Breast epithelium (tissue), 4 donors: ENCODE measurements around the gene ADAM33. TPM values are rescaled to one million over a fixed set of nuclear protein-coding genes. Genes with fewer than 3 reads are reported as not detected.

ENCODE experiments used
- DNase-seq, 2 donors: peaks; one replicate each; pipeline ENCODE4 v3.0.0-alpha.2; 2019; ENCODE audit warnings: low spot score in 2 of 2
- H3K27ac ChIP-seq, 2 donors: fragments of 200-600 bp; sonication (generic) in 1 of 2; one replicate each; pipeline ENCODE4 v1.5.1; 2016 to 2019; ENCODE audit warnings: mild to moderate bottlenecking in 1 of 2
- H3K27me3 ChIP-seq, 2 donors: fragments of 200-600 bp; sonication (generic) in 1 of 2; one replicate each; pipeline versions ENCODE4 v1.5.1 to v1.6.0; 2017 to 2019; ENCODE audit warnings: control low read depth in 1 of 2, mild to moderate bottlenecking in 1 of 2
- H3K36me3 ChIP-seq: fragments of 200-600 bp; one replicate; pipeline ENCODE4 v1.5.1; 2019
- H3K4me1 ChIP-seq, 2 donors: fragments of 200-600 bp; sonication (generic); one replicate each; pipeline ENCODE4 v1.5.1; 2016 to 2019; ENCODE audit warnings: control low read depth in 1 of 2
- H3K4me3 ChIP-seq, 3 donors: fragments of 200-600 bp; sonication (generic); 1 replicate in 2 of 3; 2 replicates in 1 of 3; pipeline ENCODE4 v1.5.1; 2016 to 2019; ENCODE audit warnings: mild to moderate bottlenecking in 3 of 3, moderate library complexity in 2 of 3
- H3K9me3 ChIP-seq, 2 donors: fragments of 200-600 bp; sonication (generic) in 1 of 2; one replicate each; pipeline ENCODE4 v1.5.1; 2016 to 2019; ENCODE audit warnings: control low read depth in 1 of 2
- POLR2A ChIP-seq: fragments of 450-650 bp; IDR thresholded peaks from one replicate; pipeline ENCODE4 v1.6.1; 2016; ENCODE audit warnings: antibody characterized with exemption, mild to moderate bottlenecking, moderate library complexity
- POLR2AphosphoS5 ChIP-seq, 3 donors: sonication (generic); formaldehyde crosslinking; IDR thresholded peaks; one replicate each; pipeline ENCODE4 v1.6.1; 2017; ENCODE audit warnings: antibody characterized with exemption in 3 of 3
- intact Hi-C: fragments of 100-400 bp; cut with DNase I; formaldehyde crosslinking; loops from one replicate; pipeline ENCODE4 v1.15.1; 2023; ENCODE audit warnings: low total_unique reads
- total RNA-seq, 3 donors: library from RNA; depleted of rRNA; stranded (reverse); fragments of >200 nt; gene quantifications; one replicate each; pipeline ENCODE4 v1.1.0, GENCODE V29; 2016
- TF ChIP-seq, protein P1 (sequence below), 3 donors: fragments of 450-650 bp; IDR thresholded peaks; one replicate each; pipeline ENCODE4 v1.5.1; 2016 to 2017; ENCODE audit warnings: antibody characterized with exemption in 3 of 3, mild to moderate bottlenecking in 3 of 3, moderate library complexity in 3 of 3

The ADAM33 gene
- total RNA-seq, 3 donors from 2014 or later: 29.4 to 39.5 (median 37.4) TPM

DNA sequence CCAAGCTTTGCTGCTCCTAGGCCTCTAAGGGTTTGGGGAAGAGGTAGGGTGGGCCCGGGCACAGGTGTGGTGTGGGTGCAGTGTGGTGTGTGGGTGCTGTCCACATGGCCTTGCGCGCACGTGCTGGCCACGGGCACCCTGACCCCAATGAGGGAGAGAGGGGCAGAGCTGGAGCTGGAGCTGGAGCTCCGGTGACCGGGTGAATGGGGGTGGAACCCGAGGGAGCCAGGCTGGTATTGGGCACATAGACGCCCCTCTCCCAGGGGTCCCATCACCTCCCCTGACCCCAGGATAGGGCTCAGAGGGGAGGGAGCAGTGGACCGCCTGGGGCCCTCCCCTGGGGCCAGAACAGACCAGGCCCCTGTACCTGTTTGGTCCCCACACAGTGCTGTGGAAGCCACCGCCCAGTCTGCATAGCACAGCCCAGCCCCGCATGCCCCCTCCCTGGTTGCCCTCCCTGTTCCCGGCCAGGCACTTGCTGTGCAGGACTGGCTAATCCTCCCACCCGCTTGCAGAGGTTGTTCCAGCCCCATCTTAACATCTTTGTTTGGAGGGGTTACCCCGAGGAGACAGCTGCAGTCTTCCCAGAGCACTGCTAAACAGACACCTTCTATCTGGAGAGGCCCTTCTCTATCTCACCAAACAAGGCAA, 984 bp downstream of the ADAM33 start:
- Histone ChIP-seq H3K4me3 (peak overlapping the region; percentile 54 to 74 (median 54)), H3K36me3 (no peaks in the 10 kb centered on the region), H3K27ac (peak overlapping the region; percentile 68 to 84), H3K27me3 (peaks cover 0 to 27% of the 10 kb centered on the region in 2 donors), H3K9me3 (no peaks in the 10 kb centered on the region), H3K4me1 (peaks cover 0 to 7% of the 10 kb centered on the region in 2 donors)
- DNase-seq: no peak
- intact Hi-C loops: no loop called here
- TF ChIP-seq POLR2AphosphoS5 (IDR thresholded peaks at IDR 0.05) (no peak), POLR2A (no peak)
- TF ChIP-seq, protein P1, sequence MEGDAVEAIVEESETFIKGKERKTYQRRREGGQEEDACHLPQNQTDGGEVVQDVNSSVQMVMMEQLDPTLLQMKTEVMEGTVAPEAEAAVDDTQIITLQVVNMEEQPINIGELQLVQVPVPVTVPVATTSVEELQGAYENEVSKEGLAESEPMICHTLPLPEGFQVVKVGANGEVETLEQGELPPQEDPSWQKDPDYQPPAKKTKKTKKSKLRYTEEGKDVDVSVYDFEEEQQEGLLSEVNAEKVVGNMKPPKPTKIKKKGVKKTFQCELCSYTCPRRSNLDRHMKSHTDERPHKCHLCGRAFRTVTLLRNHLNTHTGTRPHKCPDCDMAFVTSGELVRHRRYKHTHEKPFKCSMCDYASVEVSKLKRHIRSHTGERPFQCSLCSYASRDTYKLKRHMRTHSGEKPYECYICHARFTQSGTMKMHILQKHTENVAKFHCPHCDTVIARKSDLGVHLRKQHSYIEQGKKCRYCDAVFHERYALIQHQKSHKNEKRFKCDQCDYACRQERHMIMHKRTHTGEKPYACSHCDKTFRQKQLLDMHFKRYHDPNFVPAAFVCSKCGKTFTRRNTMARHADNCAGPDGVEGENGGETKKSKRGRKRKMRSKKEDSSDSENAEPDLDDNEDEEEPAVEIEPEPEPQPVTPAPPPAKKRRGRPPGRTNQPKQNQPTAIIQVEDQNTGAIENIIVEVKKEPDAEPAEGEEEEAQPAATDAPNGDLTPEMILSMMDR (IDR thresholded peaks at IDR 0.05): no peak

GRCh38 chr20:3679749-3680700, 1.8 kb downstream of the ADAM33 start:
- intact Hi-C loops: no loop called here
- Histone ChIP-seq H3K4me1 (peaks cover 0 to 7% of the 10 kb centered on the region in 2 donors), H3K36me3 (no peaks in the 10 kb centered on the region), H3K4me3 (peak overlapping the region; percentile 54 to 74 (median 54)), H3K27ac (peak overlapping the region; percentile 68 to 84), H3K9me3 (no peaks in the 10 kb centered on the region), H3K27me3 (peaks cover 0 to 35% of the 10 kb centered on the region in 2 donors)
- TF ChIP-seq, protein P1 (IDR thresholded peaks at IDR 0.05): no peak
- TF ChIP-seq POLR2AphosphoS5 (IDR thresholded peaks at IDR 0.05) (no peak), POLR2A (no peak)
- no peak for DNase-seq

DNA sequence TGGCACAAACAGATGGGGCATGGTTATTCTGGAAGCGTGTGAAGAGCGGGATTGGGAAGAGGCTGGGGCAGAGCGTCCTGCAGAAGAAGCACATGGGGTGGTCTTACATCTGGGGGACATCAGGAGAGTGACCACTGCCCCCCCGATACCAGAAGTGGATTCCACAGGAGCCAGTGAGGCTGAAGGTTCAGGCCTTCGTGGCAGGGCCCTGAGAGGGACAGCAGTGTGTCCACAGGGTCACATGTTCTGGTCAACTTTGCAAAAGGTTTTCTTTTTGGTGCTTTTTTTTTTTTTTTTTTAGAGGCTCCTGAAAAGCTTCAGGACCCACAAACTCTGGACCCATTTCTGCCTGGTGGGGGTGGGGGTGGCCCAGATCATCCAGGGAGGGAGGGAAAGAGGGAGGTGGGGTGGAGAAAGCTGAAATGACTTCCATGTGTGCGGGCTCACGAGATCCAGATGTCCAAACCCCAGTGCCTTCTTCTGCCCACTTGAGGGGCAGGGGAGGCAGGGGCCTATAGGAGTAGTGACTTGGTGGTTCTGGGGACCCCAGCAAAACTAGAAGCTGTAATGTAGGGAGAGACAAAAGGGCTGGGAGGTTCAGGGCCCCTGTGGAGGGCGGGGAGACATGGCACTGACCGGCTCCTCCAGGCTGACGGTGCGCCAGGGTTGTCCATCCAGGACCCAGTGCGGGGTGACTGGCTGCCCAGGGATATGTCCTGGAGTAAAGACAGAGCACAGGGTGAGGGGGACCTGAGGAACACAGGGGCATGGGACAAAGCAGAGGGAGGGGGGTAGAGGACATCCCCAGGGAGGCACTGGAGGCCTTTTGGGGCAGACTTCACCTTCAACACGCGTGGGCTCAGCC, 2.7 kb downstream of the ADAM33 start:
- H3K4me1 ChIP-seq: peaks cover 0 to 7% of the 10 kb centered on the region in 2 donors
- no peak for DNase-seq
- intact Hi-C loops: no loop called here
- H3K27me3 ChIP-seq: peaks cover 0 to 41% of the 10 kb centered on the region in 2 donors
- H3K4me3 ChIP-seq: peak overlapping the region; percentile 54 to 74 (median 54)
- peak overlapping the region; percentile 68 to 84 for H3K27ac ChIP-seq
- no peaks in the 10 kb centered on the region for H3K9me3 ChIP-seq
- TF ChIP-seq, protein P1 (IDR thresholded peaks at IDR 0.05): no peak
- no peaks in the 10 kb centered on the region for H3K36me3 ChIP-seq

DNA sequence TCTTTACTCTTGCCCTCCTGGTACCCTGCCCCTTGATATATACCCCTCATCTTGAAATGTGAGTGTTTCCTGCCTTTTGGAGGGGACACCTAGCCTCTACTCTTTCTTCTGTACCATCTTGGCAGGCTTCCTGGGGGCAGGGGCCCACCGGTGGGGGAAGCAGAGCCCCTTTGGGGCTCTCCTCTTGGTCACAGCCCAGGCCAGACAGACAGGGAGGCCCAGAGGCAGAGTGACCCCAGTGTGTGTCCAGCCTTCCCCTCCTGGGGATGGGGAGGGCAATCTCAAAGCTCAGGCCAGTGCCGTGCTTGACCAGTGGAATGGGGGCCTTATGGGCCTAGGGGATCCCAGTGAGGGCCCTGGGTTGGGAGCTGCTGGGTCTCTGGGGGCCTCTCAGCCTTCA, 3.6 kb downstream of the ADAM33 start:
- intact Hi-C loops: no loop called here
- peaks cover 0 to 50% of the 10 kb centered on the region in 2 donors for H3K27me3 ChIP-seq
- H3K4me1 ChIP-seq: peaks cover 0 to 7% of the 10 kb centered on the region in 2 donors
- DNase-seq: no peak
- no peaks in the 10 kb centered on the region for H3K36me3 ChIP-seq
- no peak overlapping the region for H3K4me3 ChIP-seq
- H3K27ac ChIP-seq: peak overlapping the region; percentile 68 to 80
- H3K9me3 ChIP-seq: no peaks in the 10 kb centered on the region
- no peak for TF ChIP-seq POLR2AphosphoS5 (IDR thresholded peaks at IDR 0.05)
- TF ChIP-seq, protein P1 (IDR thresholded peaks at IDR 0.05): no peak
